Lung (tissue), 12 donors: Measurements from ENCODE around the gene DHX58. TPM values are rescaled to one million over a fixed set of nuclear protein-coding genes. Genes with fewer than 3 reads are reported as not detected.
A peak's percentile ranks its signal among the peaks of the same experiment; 100 is the strongest.

Source experiments
- ATAC-seq: fragments of 200-7000 bp; cut with Tn5 transposase; one replicate; pipeline ENCODE4 v1.9.1; 2020; ENCODE audit warnings: moderate number of reproducible peaks; ENCODE audit not compliant: insufficient read depth, low FRiP score
- DNase-seq, 3 donors: peaks; one replicate each; pipeline ENCODE4 v3.0.0-alpha.2; 2013 to 2017
- H3K27ac ChIP-seq, 2 donors: one replicate each; pipeline ENCODE4 v1.5.1; 2013; ENCODE audit warnings: mild to moderate bottlenecking in 2 of 2, moderate library complexity in 2 of 2, control low read depth in 1 of 2, inconsistent platforms in 1 of 2, low read depth in 1 of 2, low read length in 1 of 2
- H3K27me3 ChIP-seq, 3 donors: one replicate each; pipeline ENCODE4 v1.5.1; 2013; ENCODE audit warnings: low read length in 2 of 3; ENCODE audit not compliant: control insufficient read depth in 3 of 3, insufficient read depth in 3 of 3
- H3K36me3 ChIP-seq, 4 donors: one replicate each; pipeline ENCODE4 v1.5.1; 2013; ENCODE audit warnings: low read length in 4 of 4, mild to moderate bottlenecking in 1 of 4, moderate library complexity in 1 of 4; ENCODE audit not compliant: control insufficient read depth in 4 of 4, insufficient read depth in 4 of 4
- H3K4me1 ChIP-seq, 5 donors: one replicate each; pipeline ENCODE4 v1.5.1; 2013; ENCODE audit warnings: low read length in 5 of 5, mild to moderate bottlenecking in 2 of 5, moderate library complexity in 1 of 5; ENCODE audit not compliant: control insufficient read depth in 5 of 5, insufficient read depth in 5 of 5
- H3K4me3 ChIP-seq: one replicate; pipeline ENCODE4 v1.5.1; 2013; ENCODE audit warnings: mild to moderate bottlenecking, control low read depth, moderate library complexity
- H3K9ac ChIP-seq, 2 donors: one replicate each; pipeline ENCODE4 v1.5.1; 2013; ENCODE audit warnings: low read length in 2 of 2, control low read depth in 1 of 2; ENCODE audit not compliant: insufficient read depth in 1 of 2
- H3K9me3 ChIP-seq, 4 donors: one replicate each; pipeline ENCODE4 v1.5.1; 2013; ENCODE audit warnings: low read length in 3 of 4, mild to moderate bottlenecking in 1 of 4, moderate library complexity in 1 of 4; ENCODE audit not compliant: control insufficient read depth in 4 of 4, insufficient read depth in 3 of 4
- WGBS, 2 donors: extraction: QIAGEN DNeasy Blood & Tissue Kit; methylation state at CpG; one replicate each; pipeline ENCODE4 v1.1.7; 2013; 5-methylcytosine and 5-hydroxymethylcytosine counted together
- polyA plus RNA-seq, 2 donors: library from polyadenylated mRNA; stranded (reverse); fragments of 200-250 nt; gene quantifications; one replicate each; pipeline ENCODE4 v1.2.1, GENCODE V29; 2013
- total RNA-seq, 2 donors: library from RNA; depleted of rRNA in 1 of 2; stranded (reverse); fragments of >200 nt in 1 of 2; gene quantifications; one replicate each; pipeline ENCODE4 v1.2.1, GENCODE V29; 2014 to 2021
- TF ChIP-seq, protein P1 (sequence below): IDR thresholded peaks from 2 replicates; pipeline ENCODE4 v1.5.1; 2012; ENCODE audit warnings: mild to moderate bottlenecking; ENCODE audit errors: control extremely low read depth, extremely low read depth
- donor health status: control.
- donor health status: control.
- donor health status: Bipolar disorder and iron deficiency.
- donor health status: healthy.
- donor health status: DM: yes; HTN: yes; CAD: no.

Gene DHX58
- total and polyA plus RNA-seq, 4 donors = 14.7 to 35.1 (median 25.8) TPM

DNA sequence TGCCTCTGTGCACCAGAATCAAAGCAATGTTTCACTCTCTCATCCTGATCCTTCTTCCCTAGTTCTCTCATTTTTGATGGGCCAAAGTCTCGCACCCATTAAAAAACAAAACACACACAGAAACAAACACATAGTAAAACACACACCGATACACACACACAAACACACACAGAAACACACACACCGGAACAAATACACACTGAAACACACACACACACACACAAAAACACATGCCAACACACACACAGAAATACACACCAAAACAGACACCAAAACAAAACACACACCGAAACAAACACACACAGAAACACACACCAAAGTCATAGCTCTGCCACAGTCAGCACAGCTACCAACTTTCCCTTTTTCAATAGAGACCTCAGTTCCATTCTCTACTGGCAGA is 18.7 kb upstream of the DHX58 start:
- no peak overlapping the region for H3K4me3 ChIP-seq
- no peaks in the 10 kb centered on the region for H3K9me3 ChIP-seq
- H3K4me1 ChIP-seq = peaks cover 7 to 43% (median 23%) of the 10 kb centered on the region in 5 donors
- H3K36me3 ChIP-seq = peaks cover 0 to 33% (median 27%) of the 10 kb centered on the region in 4 donors
- WGBS, 2 donors = 91 to 95% methylated on average over 4 of the region's 4 CpGs
- TF ChIP-seq, protein P1, sequence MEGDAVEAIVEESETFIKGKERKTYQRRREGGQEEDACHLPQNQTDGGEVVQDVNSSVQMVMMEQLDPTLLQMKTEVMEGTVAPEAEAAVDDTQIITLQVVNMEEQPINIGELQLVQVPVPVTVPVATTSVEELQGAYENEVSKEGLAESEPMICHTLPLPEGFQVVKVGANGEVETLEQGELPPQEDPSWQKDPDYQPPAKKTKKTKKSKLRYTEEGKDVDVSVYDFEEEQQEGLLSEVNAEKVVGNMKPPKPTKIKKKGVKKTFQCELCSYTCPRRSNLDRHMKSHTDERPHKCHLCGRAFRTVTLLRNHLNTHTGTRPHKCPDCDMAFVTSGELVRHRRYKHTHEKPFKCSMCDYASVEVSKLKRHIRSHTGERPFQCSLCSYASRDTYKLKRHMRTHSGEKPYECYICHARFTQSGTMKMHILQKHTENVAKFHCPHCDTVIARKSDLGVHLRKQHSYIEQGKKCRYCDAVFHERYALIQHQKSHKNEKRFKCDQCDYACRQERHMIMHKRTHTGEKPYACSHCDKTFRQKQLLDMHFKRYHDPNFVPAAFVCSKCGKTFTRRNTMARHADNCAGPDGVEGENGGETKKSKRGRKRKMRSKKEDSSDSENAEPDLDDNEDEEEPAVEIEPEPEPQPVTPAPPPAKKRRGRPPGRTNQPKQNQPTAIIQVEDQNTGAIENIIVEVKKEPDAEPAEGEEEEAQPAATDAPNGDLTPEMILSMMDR = no peak
- peak overlapping the region; percentile 52 to 81 for H3K27ac ChIP-seq
- ATAC-seq (no peak), DNase-seq (no peak)
- no peaks in the 10 kb centered on the region for H3K27me3 ChIP-seq
- H3K9ac ChIP-seq = no peak overlapping the region

DNA sequence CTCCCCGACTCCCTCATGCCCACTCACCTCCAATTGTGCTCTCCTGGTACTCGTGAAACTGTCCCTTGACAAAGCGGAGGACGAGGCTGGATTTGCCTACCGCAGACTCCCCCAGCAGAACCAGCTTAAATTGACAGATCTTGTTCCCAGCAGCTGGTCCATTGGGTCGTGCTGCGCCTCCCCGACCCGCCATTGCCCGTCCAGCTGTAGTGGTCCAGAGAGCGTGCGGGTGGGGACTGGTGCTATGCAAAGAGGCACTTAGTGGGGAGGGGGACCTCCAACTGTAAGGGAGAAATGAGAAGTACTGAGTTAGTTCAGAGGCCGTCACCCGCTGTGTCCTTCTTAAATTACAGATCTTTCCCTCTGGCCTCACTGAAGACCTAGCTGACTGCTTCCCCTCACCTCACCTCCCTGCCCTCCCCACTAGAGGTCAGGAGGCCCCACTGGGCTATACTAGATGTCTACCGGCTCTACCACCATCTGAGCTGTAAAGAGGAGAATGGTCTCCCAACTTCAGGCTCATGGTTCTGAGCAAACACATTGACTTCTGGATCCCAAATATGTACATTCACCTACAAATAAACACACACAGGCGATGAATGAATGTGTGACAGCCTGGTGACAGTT is 17.9 kb upstream of the DHX58 start:
- WGBS, 2 donors = 90 to 94% methylated on average over 16 of the region's 16 CpGs
- no peak for DNase-seq

DNA sequence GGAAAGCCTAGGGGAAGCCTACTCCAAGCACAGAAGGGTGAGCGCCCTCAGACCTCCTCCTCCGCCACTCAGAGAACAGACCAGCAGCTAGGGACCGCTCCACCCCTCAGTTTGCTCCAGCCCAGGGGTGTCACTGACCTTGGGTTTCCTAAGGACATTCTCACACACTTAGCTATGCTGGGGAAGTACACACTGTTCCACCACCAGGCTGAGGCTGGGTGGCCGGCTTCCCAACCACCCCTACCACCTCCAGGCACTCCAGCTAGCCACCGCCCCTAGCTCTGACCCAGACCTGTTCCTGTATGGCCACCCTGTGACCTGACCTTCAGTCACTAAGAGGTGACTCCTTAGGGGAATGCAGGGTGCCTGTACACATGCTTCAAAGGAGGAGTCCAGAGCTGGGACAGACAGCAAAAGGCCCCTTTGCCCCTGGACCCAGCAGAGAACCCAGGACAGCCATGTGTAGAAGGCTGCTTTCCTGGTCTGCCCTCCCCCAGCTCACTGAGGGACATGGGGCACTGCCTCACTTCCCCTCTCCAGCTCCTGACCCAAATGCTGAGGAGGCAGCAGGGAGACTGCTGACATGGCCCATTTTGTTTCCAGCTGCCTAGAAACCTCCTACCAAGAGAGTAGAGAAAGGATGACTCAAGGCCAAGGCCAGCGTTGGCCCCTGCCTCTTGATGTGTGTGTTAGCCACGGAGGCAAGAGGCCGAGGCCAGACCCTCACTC is 16.8 kb upstream of the DHX58 start:
- TF ChIP-seq, protein P1 = no peak
- Histone ChIP-seq H3K36me3 (peaks cover 7 to 46% (median 28%) of the 10 kb centered on the region in 4 donors), H3K27ac (peak overlapping the region in 1 of 2 donors; percentile 81), H3K9me3 (no peaks in the 10 kb centered on the region), H3K9ac (no peak overlapping the region), H3K4me3 (no peak overlapping the region), H3K4me1 (peaks cover 3 to 36% (median 12%) of the 10 kb centered on the region in 5 donors), H3K27me3 (no peaks in the 10 kb centered on the region)
- no peak for DNase-seq
- WGBS, 2 donors = 83 to 96% methylated on average over 8 of the region's 8 CpGs
- peak; percentile 44 for ATAC-seq

More for the DNA sequence above, 17.9 kb upstream of the DHX58 start:
- H3K9me3 ChIP-seq = no peaks in the 10 kb centered on the region
- peaks cover 4 to 40% (median 19%) of the 10 kb centered on the region in 5 donors for H3K4me1 ChIP-seq
- peaks cover 7 to 40% (median 26%) of the 10 kb centered on the region in 4 donors for H3K36me3 ChIP-seq
- ATAC-seq = no peak
- no peak overlapping the region for H3K4me3 ChIP-seq
- peak overlapping the region; percentile 49 to 81 for H3K27ac ChIP-seq
- H3K27me3 ChIP-seq = no peaks in the 10 kb centered on the region
- no peak overlapping the region for H3K9ac ChIP-seq
- TF ChIP-seq, protein P1 = no peak
